SK-N-SH treated with all-trans-retinoic acid at 6 μM for 48 hours (cell line): ENCODE results near the gene PEMT.

Experiments
- ATAC-seq: fragments of 200-7000 bp; cut with Tn5 transposase; 3 replicates; pipeline ENCODE4 v1.9.1; 2020; ENCODE audit warnings: mild to moderate bottlenecking, moderate library complexity
- ARNTL ChIP-seq: fragments of 450-650 bp; formaldehyde crosslinking; IDR thresholded peaks from 2 replicates; pipeline ENCODE4 v1.5.0; 2020; ENCODE audit warnings: low read depth, mild to moderate bottlenecking, moderate library complexity, borderline replicate concordance
- BACH2 ChIP-seq: fragments of 250-450 bp; sonication (Bioruptor Pico); IDR thresholded peaks from 2 replicates; pipeline ENCODE4 v1.9.0; 2021; ENCODE audit warnings: mild to moderate bottlenecking, borderline replicate concordance
- CSDC2 ChIP-seq: fragments of 250-450 bp; sonication (Bioruptor Pico); IDR thresholded peaks from 2 replicates; pipeline ENCODE4 v1.5.0; 2020; ENCODE audit warnings: mild to moderate bottlenecking, moderate library complexity
- ESRRG ChIP-seq: fragments of 250-450 bp; sonication (Bioruptor Pico); IDR thresholded peaks from 2 replicates; pipeline ENCODE4 v1.6.1; 2021; ENCODE audit warnings: mild to moderate bottlenecking
- GLIS3 ChIP-seq: fragments of 250-450 bp; sonication (Bioruptor Pico); IDR thresholded peaks from 2 replicates; pipeline ENCODE4 v1.5.0; 2020; ENCODE audit warnings: mild to moderate bottlenecking, moderate library complexity
- OSR1 ChIP-seq: fragments of 250-450 bp; sonication (Bioruptor Pico); IDR thresholded peaks from 2 replicates; pipeline ENCODE4 v1.8.0; 2022; ENCODE audit warnings: moderate library complexity, mild to moderate bottlenecking, inconsistent platforms
- PATZ1 ChIP-seq: fragments of 250-450 bp; sonication (Bioruptor Pico); IDR thresholded peaks from 2 replicates; pipeline ENCODE4 v1.8.0; 2020; ENCODE audit warnings: mild to moderate bottlenecking, moderate library complexity, borderline replicate concordance
- POU6F1 ChIP-seq: fragments of 250-450 bp; sonication (Bioruptor Pico); IDR thresholded peaks from 2 replicates; pipeline ENCODE4 v1.8.0; 2021; ENCODE audit warnings: low read depth, mild to moderate bottlenecking, moderate library complexity, borderline replicate concordance
- PPARA ChIP-seq: fragments of 250-450 bp; sonication (Bioruptor Pico); IDR thresholded peaks from 2 replicates; pipeline ENCODE4 v1.5.0; 2020; ENCODE audit warnings: mild to moderate bottlenecking, borderline replicate concordance
- RARB ChIP-seq: fragments of 250-450 bp; sonication (Bioruptor Pico); IDR thresholded peaks from 2 replicates; pipeline ENCODE4 v1.8.0; 2021; ENCODE audit warnings: mild to moderate bottlenecking, moderate library complexity
- SNAI2 ChIP-seq: fragments of 250-450 bp; sonication (Bioruptor Pico); IDR thresholded peaks from 2 replicates; pipeline ENCODE4 v1.5.0; 2020; ENCODE audit warnings: mild to moderate bottlenecking, moderate library complexity
- TCF4 ChIP-seq: fragments of 250-450 bp; sonication (Bioruptor Pico); IDR thresholded peaks from 2 replicates; pipeline ENCODE4 v1.8.0; 2021; ENCODE audit warnings: mild to moderate bottlenecking, moderate library complexity, borderline replicate concordance
- TOX ChIP-seq: fragments of 250-450 bp; sonication (Bioruptor Pico); IDR thresholded peaks from 2 replicates; pipeline ENCODE4 v1.8.0; 2021; ENCODE audit warnings: mild to moderate bottlenecking, moderate library complexity, borderline replicate concordance
- ZFP3 ChIP-seq: fragments of 250-450 bp; sonication (Bioruptor Pico); IDR thresholded peaks from 2 replicates; pipeline ENCODE4 v1.5.0; 2020; ENCODE audit warnings: mild to moderate bottlenecking, moderate library complexity
- ZFP30 ChIP-seq: fragments of 450-650 bp; formaldehyde crosslinking; IDR thresholded peaks from 2 replicates; pipeline ENCODE4 v1.5.0; 2022; ENCODE audit warnings: mild to moderate bottlenecking, moderate library complexity
- ZNF565 ChIP-seq: fragments of 450-650 bp; formaldehyde crosslinking; conservative IDR thresholded peaks from 2 replicates; pipeline ENCODE4 v1.5.0; 2020; ENCODE audit warnings: low read depth, mild to moderate bottlenecking, moderate library complexity
- ZNF70 ChIP-seq: fragments of 450-650 bp; formaldehyde crosslinking; IDR thresholded peaks from 2 replicates; pipeline ENCODE4 v1.5.0; 2020; ENCODE audit warnings: mild to moderate bottlenecking, moderate library complexity
- ZNF8 ChIP-seq: fragments of 450-650 bp; formaldehyde crosslinking; IDR thresholded peaks from 2 replicates; pipeline ENCODE4 v1.5.0; 2020; ENCODE audit warnings: mild to moderate bottlenecking, moderate library complexity
- TF ChIP-seq, protein P1 (sequence below): fragments of 250-450 bp; sonication (Bioruptor Pico); IDR thresholded peaks from 2 replicates; pipeline ENCODE4 v1.5.1; 2020; ENCODE audit warnings: low read depth, mild to moderate bottlenecking, moderate library complexity
- TF ChIP-seq, protein P2 (sequence below): fragments of 250-450 bp; sonication (Bioruptor Pico); IDR thresholded peaks from 2 replicates; pipeline ENCODE4 v1.5.0; 2020; ENCODE audit warnings: mild to moderate bottlenecking, moderate library complexity
- TF ChIP-seq, protein P3 (sequence below): fragments of 250-450 bp; sonication (Bioruptor Pico); IDR thresholded peaks from 2 replicates; pipeline ENCODE4 v1.5.1; 2021; ENCODE audit warnings: mild to moderate bottlenecking, moderate library complexity

PEMT gene

GRCh38 chr17:17502741-17503565 is 88.6 kb downstream of the PEMT start:
- no peak for ATAC-seq
- TF ChIP-seq SNAI2 (CRISPR knock-in tag), result no peak
- TF ChIP-seq RARB (CRISPR knock-in tag), result no peak
- TF ChIP-seq TCF4 (CRISPR knock-in tag), result no peak

GRCh38 chr17:17500999-17501605 is 90.4 kb downstream of the PEMT start:
- ATAC-seq, result no peak
- no peak for TF ChIP-seq BACH2 (CRISPR knock-in tag)
- TF ChIP-seq RARB (CRISPR knock-in tag), result no peak
- no peak for TF ChIP-seq ARNTL
- no peak for TF ChIP-seq PATZ1 (CRISPR knock-in tag)
- TF ChIP-seq, protein P1, sequence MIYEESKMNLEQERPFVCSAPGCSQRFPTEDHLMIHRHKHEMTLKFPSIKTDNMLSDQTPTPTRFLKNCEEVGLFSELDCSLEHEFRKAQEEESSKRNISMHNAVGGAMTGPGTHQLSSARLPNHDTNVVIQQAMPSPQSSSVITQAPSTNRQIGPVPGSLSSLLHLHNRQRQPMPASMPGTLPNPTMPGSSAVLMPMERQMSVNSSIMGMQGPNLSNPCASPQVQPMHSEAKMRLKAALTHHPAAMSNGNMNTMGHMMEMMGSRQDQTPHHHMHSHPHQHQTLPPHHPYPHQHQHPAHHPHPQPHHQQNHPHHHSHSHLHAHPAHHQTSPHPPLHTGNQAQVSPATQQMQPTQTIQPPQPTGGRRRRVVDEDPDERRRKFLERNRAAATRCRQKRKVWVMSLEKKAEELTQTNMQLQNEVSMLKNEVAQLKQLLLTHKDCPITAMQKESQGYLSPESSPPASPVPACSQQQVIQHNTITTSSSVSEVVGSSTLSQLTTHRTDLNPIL, result no peak
- TF ChIP-seq, protein P2, sequence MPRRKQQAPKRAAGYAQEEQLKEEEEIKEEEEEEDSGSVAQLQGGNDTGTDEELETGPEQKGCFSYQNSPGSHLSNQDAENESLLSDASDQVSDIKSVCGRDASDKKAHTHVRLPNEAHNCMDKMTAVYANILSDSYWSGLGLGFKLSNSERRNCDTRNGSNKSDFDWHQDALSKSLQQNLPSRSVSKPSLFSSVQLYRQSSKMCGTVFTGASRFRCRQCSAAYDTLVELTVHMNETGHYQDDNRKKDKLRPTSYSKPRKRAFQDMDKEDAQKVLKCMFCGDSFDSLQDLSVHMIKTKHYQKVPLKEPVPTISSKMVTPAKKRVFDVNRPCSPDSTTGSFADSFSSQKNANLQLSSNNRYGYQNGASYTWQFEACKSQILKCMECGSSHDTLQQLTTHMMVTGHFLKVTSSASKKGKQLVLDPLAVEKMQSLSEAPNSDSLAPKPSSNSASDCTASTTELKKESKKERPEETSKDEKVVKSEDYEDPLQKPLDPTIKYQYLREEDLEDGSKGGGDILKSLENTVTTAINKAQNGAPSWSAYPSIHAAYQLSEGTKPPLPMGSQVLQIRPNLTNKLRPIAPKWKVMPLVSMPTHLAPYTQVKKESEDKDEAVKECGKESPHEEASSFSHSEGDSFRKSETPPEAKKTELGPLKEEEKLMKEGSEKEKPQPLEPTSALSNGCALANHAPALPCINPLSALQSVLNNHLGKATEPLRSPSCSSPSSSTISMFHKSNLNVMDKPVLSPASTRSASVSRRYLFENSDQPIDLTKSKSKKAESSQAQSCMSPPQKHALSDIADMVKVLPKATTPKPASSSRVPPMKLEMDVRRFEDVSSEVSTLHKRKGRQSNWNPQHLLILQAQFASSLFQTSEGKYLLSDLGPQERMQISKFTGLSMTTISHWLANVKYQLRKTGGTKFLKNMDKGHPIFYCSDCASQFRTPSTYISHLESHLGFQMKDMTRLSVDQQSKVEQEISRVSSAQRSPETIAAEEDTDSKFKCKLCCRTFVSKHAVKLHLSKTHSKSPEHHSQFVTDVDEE (CRISPR knock-in tag), result no peak
- no peak for TF ChIP-seq SNAI2 (CRISPR knock-in tag)
- TF ChIP-seq, protein P3, sequence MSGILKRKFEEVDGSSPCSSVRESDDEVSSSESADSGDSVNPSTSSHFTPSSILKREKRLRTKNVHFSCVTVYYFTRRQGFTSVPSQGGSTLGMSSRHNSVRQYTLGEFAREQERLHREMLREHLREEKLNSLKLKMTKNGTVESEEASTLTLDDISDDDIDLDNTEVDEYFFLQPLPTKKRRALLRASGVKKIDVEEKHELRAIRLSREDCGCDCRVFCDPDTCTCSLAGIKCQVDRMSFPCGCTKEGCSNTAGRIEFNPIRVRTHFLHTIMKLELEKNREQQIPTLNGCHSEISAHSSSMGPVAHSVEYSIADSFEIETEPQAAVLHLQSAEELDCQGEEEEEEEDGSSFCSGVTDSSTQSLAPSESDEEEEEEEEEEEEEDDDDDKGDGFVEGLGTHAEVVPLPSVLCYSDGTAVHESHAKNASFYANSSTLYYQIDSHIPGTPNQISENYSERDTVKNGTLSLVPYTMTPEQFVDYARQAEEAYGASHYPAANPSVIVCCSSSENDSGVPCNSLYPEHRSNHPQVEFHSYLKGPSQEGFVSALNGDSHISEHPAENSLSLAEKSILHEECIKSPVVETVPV, result no peak
- TF ChIP-seq GLIS3, result no peak
- TF ChIP-seq CSDC2 (CRISPR knock-in tag), result no peak
- TF ChIP-seq OSR1 (CRISPR knock-in tag), result no peak
- TF ChIP-seq POU6F1, result no peak
- no peak for TF ChIP-seq ZNF565 (CRISPR knock-in tag)
- no peak for TF ChIP-seq TOX (CRISPR knock-in tag)
- TF ChIP-seq ESRRG (CRISPR knock-in tag), result no peak
- no peak for TF ChIP-seq ZFP3 (CRISPR knock-in tag)
- no peak for TF ChIP-seq TCF4 (CRISPR knock-in tag)
- TF ChIP-seq PPARA, result no peak

DNA sequence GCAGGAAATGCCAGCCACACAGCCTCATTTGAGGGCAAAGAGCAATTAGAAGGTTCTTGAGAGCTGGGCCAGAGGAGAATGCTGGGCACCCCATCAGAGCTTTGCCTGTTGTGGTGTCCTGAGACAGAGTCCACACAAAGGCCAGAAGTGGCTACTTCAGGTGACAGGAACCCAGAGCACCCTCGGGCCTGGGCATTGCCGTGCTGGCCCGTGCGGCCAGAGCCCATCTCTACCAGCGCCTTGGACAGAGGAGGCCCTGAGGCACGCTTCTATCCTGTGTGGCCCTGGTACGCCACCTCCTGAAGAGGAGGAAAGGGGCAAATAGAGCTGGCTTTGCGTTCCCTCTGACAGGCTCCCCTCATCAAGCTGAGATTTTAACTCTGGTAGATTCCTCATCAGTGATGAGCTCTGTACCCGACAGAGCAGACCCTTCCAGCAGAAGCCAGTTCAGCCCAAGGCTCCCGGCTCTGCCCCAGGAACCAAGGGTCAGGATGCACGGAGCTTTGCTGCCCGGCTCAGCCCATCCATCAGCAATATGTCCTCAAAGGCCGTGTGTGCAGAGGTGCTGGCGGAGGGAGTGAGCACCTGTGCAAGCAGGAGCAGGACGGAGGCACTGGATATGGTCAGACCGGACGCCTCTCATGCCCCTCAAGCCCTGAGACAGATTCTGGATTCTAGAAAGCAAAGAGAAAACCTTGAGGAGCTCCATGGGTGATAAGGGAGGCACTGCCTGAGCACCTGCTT is 91.9 kb downstream of the PEMT start:
- no peak for TF ChIP-seq RARB (CRISPR knock-in tag)
- TF ChIP-seq ZNF70, result no peak
- TF ChIP-seq ZFP30 (CRISPR knock-in tag), result no peak
- no peak for TF ChIP-seq ZNF8 (CRISPR knock-in tag)
- TF ChIP-seq PPARA, result no peak
- no peak for TF ChIP-seq SNAI2 (CRISPR knock-in tag)
- no peak for TF ChIP-seq PATZ1 (CRISPR knock-in tag)
- TF ChIP-seq, all 23 proteins: peak for 0
- no peak for ATAC-seq
